NOMO-1 treated with dmso at 0.1 percent for 144 hours (cell line): ENCODE results near the gene COMMD6.
A peak's percentile ranks its signal among the peaks of the same experiment; 100 is the strongest.

Experiments used
- DNase-seq: peaks from one replicate; lab custom pipeline; 2025; ENCODE audit not compliant: unreplicated experiment; lab: John Stamatoyannopoulos, UW

COMMD6 gene

GRCh38 chr13:75530549-75530961, 7.1 kb downstream of the COMMD6 start:
- no peak for DNase-seq

GRCh38 chr13:75521956-75522355, 15.7 kb downstream of the COMMD6 start:
- no peak for DNase-seq

GRCh38 chr13:75518439-75519088, 19.1 kb downstream of the COMMD6 start:
- DNase-seq: no peak

- no peak for DNase-seq
Observed at GRCh38 chr13:75514080-75514995, 23.3 kb downstream of the COMMD6 start.

- DNase-seq: no peak
Observed at GRCh38 chr13:75513271-75513670, 24.4 kb downstream of the COMMD6 start.

GRCh38 chr13:75512253-75512652, 25.4 kb downstream of the COMMD6 start:
- peak; percentile 69 for DNase-seq

GRCh38 chr13:75511051-75511625, 26.5 kb downstream of the COMMD6 start:
- DNase-seq: no peak

- DNase-seq: no peak
Observed at GRCh38 chr13:75508002-75508548, 29.6 kb downstream of the COMMD6 start.

- DNase-seq: peak; percentile 34
Observed at GRCh38 chr13:75507027-75508001, 30.3 kb downstream of the COMMD6 start.

- no peak for DNase-seq
Observed at GRCh38 chr13:75506018-75506417, 31.6 kb downstream of the COMMD6 start.

GRCh38 chr13:75505327-75505726, 32.3 kb downstream of the COMMD6 start:
- peak; percentile 77 for DNase-seq

- DNase-seq: no peak
Observed at GRCh38 chr13:75495938-75496337, 41.7 kb downstream of the COMMD6 start.

- DNase-seq: no peak
Observed at GRCh38 chr13:75494491-75494890, 43.1 kb downstream of the COMMD6 start.

- no peak for DNase-seq
Observed at GRCh38 chr13:75493156-75493555, 44.5 kb downstream of the COMMD6 start.

GRCh38 chr13:75492389-75492788, 45.3 kb downstream of the COMMD6 start:
- no peak for DNase-seq

- DNase-seq: no peak
Observed at GRCh38 chr13:75491376-75491775, 46.3 kb downstream of the COMMD6 start.

- no peak for DNase-seq
Observed at GRCh38 chr13:75489502-75490263, 48.0 kb downstream of the COMMD6 start.

GRCh38 chr13:75486146-75487062, 51.2 kb downstream of the COMMD6 start:
- no peak for DNase-seq
